Measurements from ENCODE around the gene PTK6.

The PTK6 gene

GRCh38 chr20:63495741-63496595 lies 41.2 kb downstream of the PTK6 start (continued):
- TF ChIP-seq ZBTB44 (tag by site-specific recombination; IDR thresholded peaks at IDR 0.05), result no peak
- TF ChIP-seq BCL6B (tag by site-specific recombination; IDR thresholded peaks at IDR 0.05), result no peak
- TF ChIP-seq HIC1 (tag by site-specific recombination; IDR thresholded peaks at IDR 0.05), result no peak

- Histone ChIP-seq H3K9me3 (ENCODE audit: control insufficient read depth, insufficient read depth, low read depth, low read length) (no peaks in the 10 kb centered on the region), H3K4me1 (ENCODE audit: control insufficient read depth, insufficient read depth, low read length) (no peaks in the 10 kb centered on the region), H3K4me3 (ENCODE audit: low read depth, low read length) (no peak overlapping the region), H3K27ac (ENCODE audit: extremely low read depth, low read depth, low read length) (no peak overlapping the region), H3K36me3 (ENCODE audit: control insufficient read depth in 2 of 2, insufficient read depth in 1 of 2, low read length in 2 of 2) (peaks cover 13 to 69% of the 10 kb centered on the region in 2 experiments; a peak in 2 of 3 replicates)
- ChIA-PET POLR2A (no interaction called here), CTCF (interaction anchor here (0.6 to 1.7 kb wide), 3 partner anchors 17 to 54 kb away, joined by 4 to 9 read pairs (median 4); no protein-coding TSS in a partner anchor)
- no peak for TF ChIP-seq INSM2 (tag by site-specific recombination; IDR thresholded peaks at IDR 0.05)
- TF ChIP-seq BCL11A (tag by site-specific recombination; IDR thresholded peaks at IDR 0.05; ENCODE audit: low read depth), result no peak
- no peak for TF ChIP-seq ZNF184 (tag by site-specific recombination; IDR thresholded peaks at IDR 0.05)
- no peak for TF ChIP-seq ZNF518A (tag by site-specific recombination; conservative IDR thresholded peaks at IDR 0.05; ENCODE audit: low read depth)
- TF ChIP-seq TRIM28 (IDR thresholded peaks at IDR 0.05; ENCODE audit: borderline replicate concordance, low read length), result no peak
- TF ChIP-seq ZNF335 (tag by site-specific recombination; conservative IDR thresholded peaks at IDR 0.05), result no peak
- TF ChIP-seq ZFP69B (tag by site-specific recombination; IDR thresholded peaks at IDR 0.05), result no peak
- no peak for TF ChIP-seq OSR2 (tag by site-specific recombination; IDR thresholded peaks at IDR 0.05)
- TF ChIP-seq ZNF274 (IDR thresholded peaks at IDR 0.05; ENCODE audit: low read length), result no peak
- TF ChIP-seq ZNF274 (tag by site-specific recombination; IDR thresholded peaks at IDR 0.05; ENCODE audit: borderline replicate concordance), result no peak
- no peak for TF ChIP-seq ZNF561 (tag by site-specific recombination; IDR thresholded peaks at IDR 0.05; ENCODE audit: borderline replicate concordance)
- no peak for TF ChIP-seq PRDM4 (tag by site-specific recombination; IDR thresholded peaks at IDR 0.05)
- TF ChIP-seq ZNF791 (tag by site-specific recombination; IDR thresholded peaks at IDR 0.05), result no peak
- TF ChIP-seq ZNF433 (tag by site-specific recombination; IDR thresholded peaks at IDR 0.05; ENCODE audit: low read depth), result no peak
- no peak for TF ChIP-seq ZNF645 (tag by site-specific recombination; IDR thresholded peaks at IDR 0.05)
These were observed 41.9 kb downstream of the PTK6 start for GRCh38 chr20:63495167-63495720.

Data from HEK293 (cell line).